Neural progenitor cell (in vitro differentiated cells): Measurements from ENCODE around the gene NFIA.

Experiments
- EZH2 ChIP-seq: fragments of 200-600 bp; sonication (generic); IDR thresholded peaks from 2 replicates; pipeline ENCODE4 v1.6.1; 2017; ENCODE audit warnings: antibody characterized with exemption, mild to moderate bottlenecking, moderate library complexity
- EZH2phosphoT487 ChIP-seq: fragments of 200-600 bp; sonication (generic); IDR thresholded peaks from 2 replicates; pipeline ENCODE4 v1.6.1; 2017; ENCODE audit warnings: antibody characterized with exemption
- TF ChIP-seq, protein P1 (sequence below): fragments of 200-600 bp; sonication (generic); IDR thresholded peaks from 2 replicates; pipeline ENCODE4 v1.5.1; 2017; ENCODE audit warnings: antibody characterized with exemption, mild to moderate bottlenecking

DNA sequence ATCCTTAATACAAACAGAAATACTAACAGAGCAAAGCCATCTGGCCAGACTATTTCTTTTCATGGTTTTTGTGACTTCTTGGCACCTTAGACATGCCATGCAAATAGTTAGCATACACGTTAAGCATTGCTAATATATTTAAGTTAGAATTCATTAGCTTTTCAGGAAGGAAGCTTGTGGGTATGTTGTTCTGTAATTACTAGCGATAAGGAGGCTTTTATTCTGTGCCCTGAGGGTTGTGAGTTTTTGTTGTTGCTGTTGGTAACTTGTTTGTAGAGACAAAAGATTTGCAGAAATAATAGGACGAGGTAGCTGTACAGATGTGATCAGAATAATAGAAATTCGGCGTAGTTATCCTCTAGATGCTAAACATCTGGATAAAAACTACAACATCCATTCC is 337.3 kb downstream of the NFIA start:
- TF ChIP-seq, protein P1, sequence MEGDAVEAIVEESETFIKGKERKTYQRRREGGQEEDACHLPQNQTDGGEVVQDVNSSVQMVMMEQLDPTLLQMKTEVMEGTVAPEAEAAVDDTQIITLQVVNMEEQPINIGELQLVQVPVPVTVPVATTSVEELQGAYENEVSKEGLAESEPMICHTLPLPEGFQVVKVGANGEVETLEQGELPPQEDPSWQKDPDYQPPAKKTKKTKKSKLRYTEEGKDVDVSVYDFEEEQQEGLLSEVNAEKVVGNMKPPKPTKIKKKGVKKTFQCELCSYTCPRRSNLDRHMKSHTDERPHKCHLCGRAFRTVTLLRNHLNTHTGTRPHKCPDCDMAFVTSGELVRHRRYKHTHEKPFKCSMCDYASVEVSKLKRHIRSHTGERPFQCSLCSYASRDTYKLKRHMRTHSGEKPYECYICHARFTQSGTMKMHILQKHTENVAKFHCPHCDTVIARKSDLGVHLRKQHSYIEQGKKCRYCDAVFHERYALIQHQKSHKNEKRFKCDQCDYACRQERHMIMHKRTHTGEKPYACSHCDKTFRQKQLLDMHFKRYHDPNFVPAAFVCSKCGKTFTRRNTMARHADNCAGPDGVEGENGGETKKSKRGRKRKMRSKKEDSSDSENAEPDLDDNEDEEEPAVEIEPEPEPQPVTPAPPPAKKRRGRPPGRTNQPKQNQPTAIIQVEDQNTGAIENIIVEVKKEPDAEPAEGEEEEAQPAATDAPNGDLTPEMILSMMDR, result no peak
- TF ChIP-seq EZH2 (no peak), EZH2phosphoT487 (no peak)
